Thoracic aorta endothelial cell (primary cell): ENCODE data around the gene MYCT1. TPM values are rescaled to one million over a fixed set of nuclear protein-coding genes. Genes with fewer than 3 reads are reported as not detected.

Experiments
- total RNA-seq: library from RNA; depleted of rRNA; stranded (reverse); fragments of >200 nt; gene quantifications from 2 replicates; pipeline ENCODE4 v1.2.3, GENCODE V29; 2012

The MYCT1 gene
- total RNA-seq, result 166 and 184 TPM in 2 replicates

GRCh38 chr6:152697634-152698033, at the start of gene MYCT1:
Gene MYCT1, plus strand, starts transcription at chr6:152697897. Its CDS starts 6 bp downstream, at chr6:152697903.

GRCh38 chr6:152750694-152751093, 53.0 kb downstream of the MYCT1 start, which contains the start of gene VIP:
Gene VIP, plus strand, starts transcription at chr6:152750797. Its CDS starts 1,381 bp downstream, at chr6:152752178.

Other genes with a start within 250 kb of the MYCT1 start
- gene SYNE1, start 60.5 kb upstream of the MYCT1 start, total RNA-seq, result 73.0 and 83.4 TPM in 2 replicates
- 0.53 and 1.4 TPM in 2 replicates for gene VIP, start 52.9 kb downstream of the MYCT1 start, total RNA-seq